GM19397 (cell line): ENCODE data around the gene VRTN.

ENCODE experiments used
- ATAC-seq: cut with Tn5 transposase; IDR thresholded peaks from one replicate; pipeline ENCODE4 v1.9.1; 2021; ENCODE audit warnings: mild to moderate bottlenecking, moderate library complexity; ENCODE audit not compliant: unreplicated experiment

Gene VRTN

GRCh38 chr14:74392616-74393570, 44.6 kb downstream of the VRTN start:
- ATAC-seq, result no peak

- ATAC-seq, result no peak
These were observed 46.3 kb downstream of the VRTN start for GRCh38 chr14:74394549-74394948.

- no peak for ATAC-seq
These were observed 46.8 kb downstream of the VRTN start for GRCh38 chr14:74395094-74395493.

GRCh38 chr14:74400031-74400685, 51.9 kb downstream of the VRTN start:
- no peak for ATAC-seq

GRCh38 chr14:74400919-74401503, 52.7 kb downstream of the VRTN start:
- ATAC-seq, result no peak

- ATAC-seq, result peak; percentile 60
These were observed 53.4 kb downstream of the VRTN start for GRCh38 chr14:74401504-74402241.

GRCh38 chr14:74402401-74403251, 54.4 kb downstream of the VRTN start:
- no peak for ATAC-seq

- ATAC-seq, result no peak
These were observed 55.5 kb downstream of the VRTN start for GRCh38 chr14:74403619-74404417.

GRCh38 chr14:74404435-74404834, 56.2 kb downstream of the VRTN start:
- ATAC-seq, result no peak

GRCh38 chr14:74405663-74406062, 57.4 kb downstream of the VRTN start:
- ATAC-seq, result no peak

- ATAC-seq, result no peak
These were observed 58.9 kb downstream of the VRTN start for GRCh38 chr14:74407021-74407800.

- no peak for ATAC-seq
These were observed 59.5 kb downstream of the VRTN start for GRCh38 chr14:74407801-74408154.

GRCh38 chr14:74408870-74409269, 60.6 kb downstream of the VRTN start:
- ATAC-seq, result no peak

GRCh38 chr14:74409441-74409840, 61.2 kb downstream of the VRTN start:
- no peak for ATAC-seq
